Stimulated activated CD4-positive, alpha-beta T cell treated with anti-CD3 and anti-CD28 coated beads, Interleukin-2, amount 100 ng/mL, for 4 hours (primary cell): ENCODE measurements around the gene VWA2.

ENCODE experiments used
- DNase-seq: peaks from one replicate; pipeline ENCODE4 v3.0.0-alpha.2; 2020; ENCODE audit warnings: low read depth

The VWA2 gene

GRCh38 chr10:114246679-114247305 lies 7.7 kb downstream of the VWA2 start:
- no peak for DNase-seq

- no peak for DNase-seq
These were observed 11.2 kb downstream of the VWA2 start for GRCh38 chr10:114250236-114250635.

GRCh38 chr10:114250716-114251115 lies 11.7 kb downstream of the VWA2 start:
- DNase-seq = no peak

GRCh38 chr10:114252092-114252491 lies 13.0 kb downstream of the VWA2 start:
- DNase-seq = no peak

- DNase-seq = no peak
These were observed 13.8 kb downstream of the VWA2 start for GRCh38 chr10:114252883-114253282.

- no peak for DNase-seq
These were observed 16.2 kb downstream of the VWA2 start for GRCh38 chr10:114255227-114255626.

- DNase-seq = no peak
These were observed 17.1 kb downstream of the VWA2 start for GRCh38 chr10:114256008-114256765.

GRCh38 chr10:114256822-114257221 lies 17.8 kb downstream of the VWA2 start:
- no peak for DNase-seq

- no peak for DNase-seq
These were observed 18.4 kb downstream of the VWA2 start for GRCh38 chr10:114257498-114257897.

GRCh38 chr10:114258274-114258840 lies 19.3 kb downstream of the VWA2 start:
- no peak for DNase-seq

GRCh38 chr10:114259824-114260223 lies 20.8 kb downstream of the VWA2 start:
- DNase-seq = no peak

- no peak for DNase-seq
These were observed 21.3 kb downstream of the VWA2 start for GRCh38 chr10:114260366-114260765.

GRCh38 chr10:114261076-114261475 lies 22.0 kb downstream of the VWA2 start:
- no peak for DNase-seq

GRCh38 chr10:114262496-114262895 lies 23.4 kb downstream of the VWA2 start:
- no peak for DNase-seq

GRCh38 chr10:114265392-114266053 lies 26.5 kb downstream of the VWA2 start:
- no peak for DNase-seq

- DNase-seq = no peak
These were observed 27.5 kb downstream of the VWA2 start for GRCh38 chr10:114266521-114266920.

- DNase-seq = no peak
These were observed 32.2 kb downstream of the VWA2 start for GRCh38 chr10:114271075-114271778.

- no peak for DNase-seq
These were observed 32.7 kb downstream of the VWA2 start for GRCh38 chr10:114271779-114272167.

GRCh38 chr10:114272696-114273095 lies 33.6 kb downstream of the VWA2 start:
- no peak for DNase-seq

- no peak for DNase-seq
These were observed 34.9 kb downstream of the VWA2 start for GRCh38 chr10:114273910-114274309.

GRCh38 chr10:114274616-114275453 lies 35.8 kb downstream of the VWA2 start:
- no peak for DNase-seq
